Measurements from ENCODE around the gene CLPSL2. TPM values are rescaled to one million over a fixed set of nuclear protein-coding genes. Genes with fewer than 3 reads are reported as not detected.
"Not testable (repeated sequence)": the region's sequence is repeated elsewhere in the genome, so short reads cannot be mapped to it uniquely, and the experiment has no call there.

The CLPSL2 gene
- total RNA-seq, result not detected in 2 replicates

GRCh38 chr6:35776364-35777215 is at the start of gene CLPSL2:
CLPSL2 (plus strand) TSS chr6:35776598; CDS start chr6:35776619, 21 bp downstream.
- no peak for DNase-seq (ENCODE audit: low read depth, low spot score)

- no peak for DNase-seq (ENCODE audit: low read depth, low spot score)
Measured at GRCh38 chr6:35727231-35727934, 49.0 kb upstream of the CLPSL2 start.

- peak; percentile 78 for DNase-seq (ENCODE audit: low read depth, low spot score)
Measured at GRCh38 chr6:35727935-35728682, 48.3 kb upstream of the CLPSL2 start.

- no peak for DNase-seq (ENCODE audit: low read depth, low spot score)
Measured at GRCh38 chr6:35728683-35729678, 47.4 kb upstream of the CLPSL2 start.

GRCh38 chr6:35729722-35730121 is 46.7 kb upstream of the CLPSL2 start:
- DNase-seq (ENCODE audit: low read depth, low spot score), result no peak

GRCh38 chr6:35730745-35731413 is 45.5 kb upstream of the CLPSL2 start:
- DNase-seq (ENCODE audit: low read depth, low spot score), result no peak

GRCh38 chr6:35731414-35731735 is 45.0 kb upstream of the CLPSL2 start:
- peak; percentile 60 for DNase-seq (ENCODE audit: low read depth, low spot score)

GRCh38 chr6:35731736-35732532 is 44.5 kb upstream of the CLPSL2 start:
- DNase-seq (ENCODE audit: low read depth, low spot score), result peak; percentile 80

GRCh38 chr6:35733633-35734032 is 42.8 kb upstream of the CLPSL2 start:
- no peak for DNase-seq (ENCODE audit: low read depth, low spot score)

GRCh38 chr6:35734319-35734718 is 42.1 kb upstream of the CLPSL2 start:
- DNase-seq (ENCODE audit: low read depth, low spot score), result not testable (repeated sequence)

- DNase-seq (ENCODE audit: low read depth, low spot score), result no peak
Measured at GRCh38 chr6:35735452-35735851, 40.9 kb upstream of the CLPSL2 start.

GRCh38 chr6:35736253-35736894 is 40.0 kb upstream of the CLPSL2 start:
- DNase-seq (ENCODE audit: low read depth, low spot score), result no peak

- DNase-seq (ENCODE audit: low read depth, low spot score), result no peak
Measured at GRCh38 chr6:35736982-35737412, 39.4 kb upstream of the CLPSL2 start, which contains the start of gene ARMC12. ARMC12 (plus strand) TSS chr6:35737032; CDS start chr6:35737109, 77 bp downstream.

- DNase-seq (ENCODE audit: low read depth, low spot score), result peak; percentile 58
Measured at GRCh38 chr6:35737413-35738211, 38.8 kb upstream of the CLPSL2 start.

GRCh38 chr6:35739645-35740524 is 36.5 kb upstream of the CLPSL2 start:
- DNase-seq (ENCODE audit: low read depth, low spot score), result no peak

GRCh38 chr6:35742842-35743241 is 33.6 kb upstream of the CLPSL2 start:
- no peak for DNase-seq (ENCODE audit: low read depth, low spot score)

- no peak for DNase-seq (ENCODE audit: low read depth, low spot score)
Measured at GRCh38 chr6:35745509-35745908, 30.9 kb upstream of the CLPSL2 start.
